HL-60 (cell line): Measurements from ENCODE around the gene SLC24A3.

ENCODE experiments used
- DNase-seq, 2 experiments: peaks; one replicate each; pipeline ENCODE4 v3.0.0-alpha.2; 2010 to 2020; ENCODE audit warnings: low read depth in 1 of 2, low spot score in 1 of 2
- H3K27ac ChIP-seq: fragments of 250-450 bp; sonication (Bioruptor Pico); replicated peaks from 2 replicates; pipeline ENCODE4 v1.5.1; 2020; ENCODE audit warnings: mild to moderate bottlenecking, moderate library complexity
- H3K27me3 ChIP-seq: fragments of 250-450 bp; sonication (Bioruptor Pico); 2 replicates; pipeline ENCODE4 v1.5.1; 2021; ENCODE audit warnings: mild to moderate bottlenecking, moderate library complexity; ENCODE audit not compliant: insufficient read depth, poor library complexity, severe bottlenecking
- H3K4me3 ChIP-seq: replicated peaks from 2 replicates; pipeline ENCODE4 v1.5.1; 2011; ENCODE audit warnings: mild to moderate bottlenecking, control low read depth, low read length; ENCODE audit not compliant: insufficient read depth
- CTCF ChIP-seq: IDR thresholded peaks from one replicate; pipeline ENCODE4 v1.5.1; 2011; ENCODE audit warnings: low read length, control low read depth, inconsistent platforms; ENCODE audit not compliant: insufficient read depth
- GABPA ChIP-seq: IDR thresholded peaks from 2 replicates; pipeline ENCODE4 v1.6.1; 2012; ENCODE audit warnings: low read depth
- POLR2AphosphoS5 ChIP-seq: IDR thresholded peaks from 2 replicates; pipeline ENCODE4 v1.6.1; 2012; ENCODE audit warnings: low read depth
- SPI1 ChIP-seq: IDR thresholded peaks from 2 replicates; pipeline ENCODE4 v1.6.1; 2012; ENCODE audit warnings: low read depth, mild to moderate bottlenecking, borderline replicate concordance
- TF ChIP-seq, protein P1 (sequence below): IDR thresholded peaks from 2 replicates; pipeline ENCODE4 v1.6.1; 2012; ENCODE audit warnings: low read depth; ENCODE audit not compliant: insufficient replicate concordance

SLC24A3 gene

DNA sequence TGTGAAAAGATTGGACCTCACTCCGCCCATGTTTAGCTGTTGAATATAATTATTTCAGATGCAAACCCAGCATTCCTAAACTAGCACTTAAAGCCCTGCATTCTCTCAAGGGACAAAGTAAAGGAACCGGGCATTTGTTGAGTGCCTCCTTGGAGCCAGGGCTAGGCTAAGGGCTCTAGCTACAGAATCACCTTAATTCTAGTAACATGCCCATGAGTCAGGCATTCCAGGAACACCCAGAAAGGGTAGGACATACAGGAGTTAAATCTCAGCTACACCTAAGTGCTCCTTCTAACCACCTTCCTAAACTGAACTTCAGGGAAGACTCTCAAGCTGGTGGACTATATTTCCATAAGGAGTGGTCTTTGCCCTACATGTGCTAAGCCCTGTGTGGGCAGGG, 89.4 kb downstream of the SLC24A3 start:
- DNase-seq, result no peak
- TF ChIP-seq SPI1, result no peak
- no peak overlapping the region for H3K4me3 ChIP-seq
- H3K27me3 ChIP-seq, result no peaks in the 10 kb centered on the region
- H3K27ac ChIP-seq, result no peak overlapping the region

DNA sequence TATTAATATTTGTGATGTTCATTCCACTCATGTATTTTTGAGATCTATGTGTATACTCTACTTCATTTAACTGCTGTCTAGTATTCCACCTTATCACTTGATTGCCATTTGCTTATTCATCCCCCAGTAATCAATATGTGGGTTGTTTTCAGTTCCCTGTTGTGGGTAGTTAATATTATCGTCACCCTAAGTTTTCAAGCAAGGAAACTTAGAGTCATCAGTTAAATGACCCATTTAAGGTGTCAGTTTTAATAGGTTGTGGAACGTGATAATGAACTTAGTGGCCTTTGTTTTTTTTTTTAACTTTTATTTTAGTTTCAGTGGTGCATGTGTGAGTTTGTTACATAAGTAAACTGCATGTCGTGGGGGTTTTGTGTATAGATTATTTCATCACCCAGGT, 90.3 kb downstream of the SLC24A3 start:
- H3K27ac ChIP-seq, result no peak overlapping the region
- no peaks in the 10 kb centered on the region for H3K27me3 ChIP-seq
- no peak for DNase-seq
- TF ChIP-seq SPI1, result no peak
- no peak for TF ChIP-seq POLR2AphosphoS5
- TF ChIP-seq, protein P1, sequence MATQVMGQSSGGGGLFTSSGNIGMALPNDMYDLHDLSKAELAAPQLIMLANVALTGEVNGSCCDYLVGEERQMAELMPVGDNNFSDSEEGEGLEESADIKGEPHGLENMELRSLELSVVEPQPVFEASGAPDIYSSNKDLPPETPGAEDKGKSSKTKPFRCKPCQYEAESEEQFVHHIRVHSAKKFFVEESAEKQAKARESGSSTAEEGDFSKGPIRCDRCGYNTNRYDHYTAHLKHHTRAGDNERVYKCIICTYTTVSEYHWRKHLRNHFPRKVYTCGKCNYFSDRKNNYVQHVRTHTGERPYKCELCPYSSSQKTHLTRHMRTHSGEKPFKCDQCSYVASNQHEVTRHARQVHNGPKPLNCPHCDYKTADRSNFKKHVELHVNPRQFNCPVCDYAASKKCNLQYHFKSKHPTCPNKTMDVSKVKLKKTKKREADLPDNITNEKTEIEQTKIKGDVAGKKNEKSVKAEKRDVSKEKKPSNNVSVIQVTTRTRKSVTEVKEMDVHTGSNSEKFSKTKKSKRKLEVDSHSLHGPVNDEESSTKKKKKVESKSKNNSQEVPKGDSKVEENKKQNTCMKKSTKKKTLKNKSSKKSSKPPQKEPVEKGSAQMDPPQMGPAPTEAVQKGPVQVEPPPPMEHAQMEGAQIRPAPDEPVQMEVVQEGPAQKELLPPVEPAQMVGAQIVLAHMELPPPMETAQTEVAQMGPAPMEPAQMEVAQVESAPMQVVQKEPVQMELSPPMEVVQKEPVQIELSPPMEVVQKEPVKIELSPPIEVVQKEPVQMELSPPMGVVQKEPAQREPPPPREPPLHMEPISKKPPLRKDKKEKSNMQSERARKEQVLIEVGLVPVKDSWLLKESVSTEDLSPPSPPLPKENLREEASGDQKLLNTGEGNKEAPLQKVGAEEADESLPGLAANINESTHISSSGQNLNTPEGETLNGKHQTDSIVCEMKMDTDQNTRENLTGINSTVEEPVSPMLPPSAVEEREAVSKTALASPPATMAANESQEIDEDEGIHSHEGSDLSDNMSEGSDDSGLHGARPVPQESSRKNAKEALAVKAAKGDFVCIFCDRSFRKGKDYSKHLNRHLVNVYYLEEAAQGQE, result no peak
- TF ChIP-seq GABPA, result no peak
- no peak for TF ChIP-seq CTCF
- H3K4me3 ChIP-seq, result no peak overlapping the region

GRCh38 chr20:19304389-19304788, 91.9 kb downstream of the SLC24A3 start:
- no peak overlapping the region for H3K4me3 ChIP-seq
- H3K27me3 ChIP-seq, result no peaks in the 10 kb centered on the region
- TF ChIP-seq, protein P1, result no peak
- DNase-seq, result peak; percentile 27 to 51
- peak overlapping the region; percentile 43 for H3K27ac ChIP-seq

- Histone ChIP-seq H3K4me3 (no peak overlapping the region), H3K27ac (peak overlapping the region; percentile 28; the same call in 1 of the 2 replicates), H3K27me3 (no peaks in the 10 kb centered on the region)
- no peak for TF ChIP-seq POLR2AphosphoS5
- no peak for TF ChIP-seq CTCF
- no peak for TF ChIP-seq SPI1
- TF ChIP-seq, protein P1, result no peak
- TF ChIP-seq GABPA, result no peak
- no peak for DNase-seq
These were observed 92.5 kb downstream of the SLC24A3 start for GRCh38 chr20:19304886-19305415.
